GM12878 (cell line): ENCODE results near the gene SERPINE2. TPM values are rescaled to one million over a fixed set of nuclear protein-coding genes. Genes with fewer than 3 reads are reported as not detected.
A peak's percentile ranks its signal among the peaks of the same experiment; 100 is the strongest.

Experiments
- BCL11A ChIP-seq: IDR thresholded peaks from 2 replicates; pipeline ENCODE4 v1.6.1; 2011; ENCODE audit warnings: low read depth, low read length
- EED ChIP-seq: sonication (generic); IDR thresholded peaks from 2 replicates; pipeline ENCODE4 v1.6.1; 2016; ENCODE audit warnings: antibody characterized with exemption, low read depth
- FOS ChIP-seq: IDR thresholded peaks from 3 replicates; pipeline ENCODE4 v1.6.1; 2011; ENCODE audit warnings: borderline replicate concordance; ENCODE audit not compliant: insufficient read length; ENCODE audit errors: extremely low read depth
- GABPA ChIP-seq: IDR thresholded peaks from 2 replicates; pipeline ENCODE4 v1.6.1; 2014; ENCODE audit warnings: antibody characterized with exemption, low read depth, mild to moderate bottlenecking, inconsistent platforms
- LARP7 ChIP-seq: fragments of 450-650 bp; IDR thresholded peaks from 2 replicates; pipeline ENCODE4 v1.6.1; 2017; ENCODE audit warnings: mild to moderate bottlenecking
- NR2C2 ChIP-seq: IDR thresholded peaks from 2 replicates; pipeline ENCODE4 v1.6.1; 2011; ENCODE audit warnings: borderline replicate concordance, low read depth; ENCODE audit not compliant: control insufficient read depth, insufficient read length
- PML ChIP-seq: IDR thresholded peaks from 2 replicates; pipeline ENCODE4 v1.6.1; 2012; ENCODE audit warnings: low read length, inconsistent platforms
- POLR2AphosphoS5 ChIP-seq: IDR thresholded peaks from 2 replicates; pipeline ENCODE4 v1.6.1; 2011; ENCODE audit warnings: mild to moderate bottlenecking, low read length, inconsistent platforms
- RB1 ChIP-seq: fragments of 450-650 bp; formaldehyde crosslinking; IDR thresholded peaks from 2 replicates; pipeline ENCODE4 v1.6.1; 2017; ENCODE audit warnings: mild to moderate bottlenecking, borderline replicate concordance
- SIN3A ChIP-seq: IDR thresholded peaks from 2 replicates; pipeline ENCODE4 v1.6.1; 2012; ENCODE audit warnings: low read depth, low read length, improper control_type of control experiment
- SP1 ChIP-seq: IDR thresholded peaks from one replicate; pipeline ENCODE4 v1.6.1; 2011; ENCODE audit warnings: low read depth, low read length
- SUZ12 ChIP-seq: fragments of 200-600 bp; sonication (generic); IDR thresholded peaks from one replicate; pipeline ENCODE4 v1.6.1; 2018; ENCODE audit warnings: antibody characterized with exemption, mild to moderate bottlenecking; ENCODE audit not compliant: unreplicated experiment
- ZNF217 ChIP-seq: fragments of 450-650 bp; IDR thresholded peaks from 2 replicates; pipeline ENCODE4 v1.6.1; 2017; ENCODE audit warnings: antibody characterized with exemption, mild to moderate bottlenecking
- ZZZ3 ChIP-seq: IDR thresholded peaks from 2 replicates; pipeline ENCODE4 v1.6.1; 2011; ENCODE audit warnings: low read depth; ENCODE audit not compliant: control insufficient read depth, insufficient read length
- polyA plus RNA-seq, 11 experiments: library from polyadenylated mRNA; depleted of rRNA in 4 of 11; unstranded in 6 of 11; stranded (reverse) in 5 of 11; fragments of >200 nt; fragmentation: Nextera tagmentation in 4 of 11; fragmentation: Illumina TruSeq in 1 of 11; extraction: Ambion mirVana in 4 of 11; extraction: Trizol in 1 of 11; gene quantifications; 1 replicate in 1 of 11; 2 replicates in 10 of 11; pipeline versions ENCODE4 v1.2.1 to v1.2.3, GENCODE V29; 2011 to 2016; ENCODE audit warnings: inconsistent platforms in 2 of 11, missing spikeins in 2 of 11, low read depth in 1 of 11
- total RNA-seq, 4 experiments: library from RNA; depleted of rRNA in 3 of 4; stranded (reverse); fragments of >200 nt in 3 of 4; fragmentation: Illumina TruSeq in 1 of 4; extraction: Trizol in 1 of 4; gene quantifications; 2 replicates each; pipeline versions ENCODE4 v1.2.1 to v1.2.3, GENCODE V29; 2013 to 2021
- TF ChIP-seq, protein P1 (sequence below): fragments of 150-350 bp; IDR thresholded peaks from 2 replicates; pipeline ENCODE4 v1.6.1; 2016; ENCODE audit warnings: low read depth, low read length
- TF ChIP-seq, protein P2 (sequence below): fragments of 450-650 bp; IDR thresholded peaks from 2 replicates; pipeline ENCODE4 v1.6.1; 2017; ENCODE audit warnings: mild to moderate bottlenecking, moderate library complexity
- TF ChIP-seq, protein P3 (sequence below): IDR thresholded peaks from 2 replicates; pipeline ENCODE4 v1.6.1; 2011; ENCODE audit warnings: low read depth, mild to moderate bottlenecking, low read length, moderate library complexity, borderline replicate concordance; ENCODE audit errors: extremely low read depth
- TF ChIP-seq, protein P4 (sequence below): IDR thresholded peaks from 2 replicates; pipeline ENCODE4 v1.6.1; 2011; ENCODE audit warnings: borderline replicate concordance, low read depth, mild to moderate bottlenecking, moderate library complexity, low read length; ENCODE audit not compliant: insufficient read depth, poor library complexity, severe bottlenecking

Gene SERPINE2
- total and polyA plus RNA-seq, 10 of the 15 experiments (the other 5 are each of a cell fraction or from before 2014, with no cell fraction given), result 0.18 to 1.7 (median 0.39) TPM

DNA sequence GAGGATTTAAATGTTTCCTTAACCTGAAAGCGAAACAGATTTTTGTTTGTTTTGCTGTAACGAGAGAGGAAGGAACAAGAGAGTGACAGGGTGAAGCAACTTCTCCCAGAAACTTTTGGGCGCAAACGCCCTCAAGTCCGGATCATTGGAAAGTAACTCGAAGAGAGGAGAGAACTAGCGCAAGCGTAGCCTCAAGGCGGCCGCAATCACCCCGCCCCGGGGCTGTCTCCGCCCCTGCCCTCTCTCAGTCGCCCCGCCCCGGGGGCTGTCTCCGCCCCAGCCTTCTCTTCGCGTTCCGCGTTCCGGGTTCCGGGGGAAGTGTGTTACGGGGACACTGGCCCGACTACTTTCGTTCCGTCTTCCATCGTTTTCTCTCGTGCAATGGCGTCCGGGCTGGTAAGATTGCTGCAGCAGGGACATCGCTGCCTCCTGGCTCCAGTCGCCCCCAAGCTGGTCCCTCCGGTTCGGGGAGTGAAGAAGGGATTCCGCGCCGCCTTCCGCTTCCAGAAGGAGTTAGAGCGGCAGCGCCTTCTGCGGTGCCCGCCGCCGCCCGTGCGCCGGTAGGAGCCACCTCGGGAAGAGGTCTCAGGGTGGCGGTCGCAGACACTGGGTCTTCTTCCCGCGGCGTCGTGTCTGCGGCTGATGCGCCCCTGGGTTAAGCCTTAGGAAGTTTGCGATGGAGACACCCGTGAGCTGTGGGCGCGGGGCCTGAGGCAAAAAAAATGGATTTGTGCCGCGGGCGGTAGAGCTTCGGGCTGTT is 81.8 kb downstream of the SERPINE2 start, which contains the start of gene MRPL44 (continued):
- TF ChIP-seq, protein P1, sequence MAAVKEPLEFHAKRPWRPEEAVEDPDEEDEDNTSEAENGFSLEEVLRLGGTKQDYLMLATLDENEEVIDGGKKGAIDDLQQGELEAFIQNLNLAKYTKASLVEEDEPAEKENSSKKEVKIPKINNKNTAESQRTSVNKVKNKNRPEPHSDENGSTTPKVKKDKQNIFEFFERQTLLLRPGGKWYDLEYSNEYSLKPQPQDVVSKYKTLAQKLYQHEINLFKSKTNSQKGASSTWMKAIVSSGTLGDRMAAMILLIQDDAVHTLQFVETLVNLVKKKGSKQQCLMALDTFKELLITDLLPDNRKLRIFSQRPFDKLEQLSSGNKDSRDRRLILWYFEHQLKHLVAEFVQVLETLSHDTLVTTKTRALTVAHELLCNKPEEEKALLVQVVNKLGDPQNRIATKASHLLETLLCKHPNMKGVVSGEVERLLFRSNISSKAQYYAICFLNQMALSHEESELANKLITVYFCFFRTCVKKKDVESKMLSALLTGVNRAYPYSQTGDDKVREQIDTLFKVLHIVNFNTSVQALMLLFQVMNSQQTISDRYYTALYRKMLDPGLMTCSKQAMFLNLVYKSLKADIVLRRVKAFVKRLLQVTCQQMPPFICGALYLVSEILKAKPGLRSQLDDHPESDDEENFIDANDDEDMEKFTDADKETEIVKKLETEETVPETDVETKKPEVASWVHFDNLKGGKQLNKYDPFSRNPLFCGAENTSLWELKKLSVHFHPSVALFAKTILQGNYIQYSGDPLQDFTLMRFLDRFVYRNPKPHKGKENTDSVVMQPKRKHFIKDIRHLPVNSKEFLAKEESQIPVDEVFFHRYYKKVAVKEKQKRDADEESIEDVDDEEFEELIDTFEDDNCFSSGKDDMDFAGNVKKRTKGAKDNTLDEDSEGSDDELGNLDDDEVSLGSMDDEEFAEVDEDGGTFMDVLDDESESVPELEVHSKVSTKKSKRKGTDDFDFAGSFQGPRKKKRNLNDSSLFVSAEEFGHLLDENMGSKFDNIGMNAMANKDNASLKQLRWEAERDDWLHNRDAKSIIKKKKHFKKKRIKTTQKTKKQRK, result no peak
- TF ChIP-seq RB1, result peak; percentile 94
- TF ChIP-seq NR2C2, result no peak
- peak; percentile 95 for TF ChIP-seq LARP7
- TF ChIP-seq, protein P2, sequence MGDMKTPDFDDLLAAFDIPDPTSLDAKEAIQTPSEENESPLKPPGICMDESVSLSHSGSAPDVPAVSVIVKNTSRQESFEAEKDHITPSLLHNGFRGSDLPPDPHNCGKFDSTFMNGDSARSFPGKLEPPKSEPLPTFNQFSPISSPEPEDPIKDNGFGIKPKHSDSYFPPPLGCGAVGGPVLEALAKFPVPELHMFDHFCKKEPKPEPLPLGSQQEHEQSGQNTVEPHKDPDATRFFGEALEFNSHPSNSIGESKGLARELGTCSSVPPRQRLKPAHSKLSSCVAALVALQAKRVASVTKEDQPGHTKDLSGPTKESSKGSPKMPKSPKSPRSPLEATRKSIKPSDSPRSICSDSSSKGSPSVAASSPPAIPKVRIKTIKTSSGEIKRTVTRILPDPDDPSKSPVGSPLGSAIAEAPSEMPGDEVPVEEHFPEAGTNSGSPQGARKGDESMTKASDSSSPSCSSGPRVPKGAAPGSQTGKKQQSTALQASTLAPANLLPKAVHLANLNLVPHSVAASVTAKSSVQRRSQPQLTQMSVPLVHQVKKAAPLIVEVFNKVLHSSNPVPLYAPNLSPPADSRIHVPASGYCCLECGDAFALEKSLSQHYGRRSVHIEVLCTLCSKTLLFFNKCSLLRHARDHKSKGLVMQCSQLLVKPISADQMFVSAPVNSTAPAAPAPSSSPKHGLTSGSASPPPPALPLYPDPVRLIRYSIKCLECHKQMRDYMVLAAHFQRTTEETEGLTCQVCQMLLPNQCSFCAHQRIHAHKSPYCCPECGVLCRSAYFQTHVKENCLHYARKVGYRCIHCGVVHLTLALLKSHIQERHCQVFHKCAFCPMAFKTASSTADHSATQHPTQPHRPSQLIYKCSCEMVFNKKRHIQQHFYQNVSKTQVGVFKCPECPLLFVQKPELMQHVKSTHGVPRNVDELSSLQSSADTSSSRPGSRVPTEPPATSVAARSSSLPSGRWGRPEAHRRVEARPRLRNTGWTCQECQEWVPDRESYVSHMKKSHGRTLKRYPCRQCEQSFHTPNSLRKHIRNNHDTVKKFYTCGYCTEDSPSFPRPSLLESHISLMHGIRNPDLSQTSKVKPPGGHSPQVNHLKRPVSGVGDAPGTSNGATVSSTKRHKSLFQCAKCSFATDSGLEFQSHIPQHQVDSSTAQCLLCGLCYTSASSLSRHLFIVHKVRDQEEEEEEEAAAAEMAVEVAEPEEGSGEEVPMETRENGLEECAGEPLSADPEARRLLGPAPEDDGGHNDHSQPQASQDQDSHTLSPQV, result no peak
- TF ChIP-seq ZNF217, result peak; percentile 50; the same call in 1 of the 2 replicates
- TF ChIP-seq FOS, result no peak
- TF ChIP-seq EED, result 0 out of 2 replicates have a peak, but pooled peaks have one; percentile 25
- peak; percentile 99 for TF ChIP-seq GABPA
- TF ChIP-seq, protein P3, sequence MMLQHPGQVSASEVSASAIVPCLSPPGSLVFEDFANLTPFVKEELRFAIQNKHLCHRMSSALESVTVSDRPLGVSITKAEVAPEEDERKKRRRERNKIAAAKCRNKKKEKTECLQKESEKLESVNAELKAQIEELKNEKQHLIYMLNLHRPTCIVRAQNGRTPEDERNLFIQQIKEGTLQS, result no peak
- TF ChIP-seq PML, result peak; percentile 92
- TF ChIP-seq SIN3A, result peak; percentile 83
- peak; percentile 93 for TF ChIP-seq POLR2AphosphoS5
- TF ChIP-seq, protein P4, sequence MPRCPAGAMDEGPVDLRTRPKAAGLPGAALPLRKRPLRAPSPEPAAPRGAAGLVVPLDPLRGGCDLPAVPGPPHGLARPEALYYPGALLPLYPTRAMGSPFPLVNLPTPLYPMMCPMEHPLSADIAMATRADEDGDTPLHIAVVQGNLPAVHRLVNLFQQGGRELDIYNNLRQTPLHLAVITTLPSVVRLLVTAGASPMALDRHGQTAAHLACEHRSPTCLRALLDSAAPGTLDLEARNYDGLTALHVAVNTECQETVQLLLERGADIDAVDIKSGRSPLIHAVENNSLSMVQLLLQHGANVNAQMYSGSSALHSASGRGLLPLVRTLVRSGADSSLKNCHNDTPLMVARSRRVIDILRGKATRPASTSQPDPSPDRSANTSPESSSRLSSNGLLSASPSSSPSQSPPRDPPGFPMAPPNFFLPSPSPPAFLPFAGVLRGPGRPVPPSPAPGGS, result no peak
- peak; percentile 39; the same call in 1 of the 2 replicates for TF ChIP-seq BCL11A
- peak; percentile 94 for TF ChIP-seq ZZZ3
- peak; percentile 85 for TF ChIP-seq SP1
- no peak for TF ChIP-seq SUZ12
